HepG2 (cell line): ENCODE data around the gene ACKR4. TPM values are rescaled to one million over a fixed set of nuclear protein-coding genes. Genes with fewer than 3 reads are reported as not detected.

Experiments used
- ATAC-seq: fragments of 200-7000 bp; cut with Tn5 transposase; 3 replicates; pipeline ENCODE4 v1.9.1; 2020; ENCODE audit warnings: mild to moderate bottlenecking, moderate library complexity
- BruUV-seq: library from RNA; stranded (reverse); fragments of 400-500 nt; replicated peaks from 2 replicates; lab custom pipeline; 2021; lab: Mats Ljungman, UMichigan
- CTCF ChIA-PET: fragments of 300-600 bp; formaldehyde crosslinking; extraction: SDS; loops from one replicate; lab custom pipeline; 2021; ENCODE audit warnings: low total read pairs, inconsistent platforms, low intra/inter-chr PET ratio; lab: Yijun Ruan, JAX
- POLR2A ChIA-PET: fragments of 350-600 bp; sonication (Branson Sonifier 250); formaldehyde crosslinking; loops from one replicate; lab custom pipeline; 2020; ENCODE audit warnings: antibody characterized with exemption, inconsistent platforms; lab: Yijun Ruan, JAX
- DNase-seq: peaks from one replicate; pipeline ENCODE4 v3.0.0-alpha.2; 2015; ENCODE audit warnings: low spot score
- FAIRE-seq: peaks from 3 replicates; lab custom pipeline; 2011; peaks lifted over from hg19 to GRCh38; lab: Jason Lieb, UNC
- H2AFZ ChIP-seq: one replicate; pipeline ENCODE4 v1.6.1; 2011; ENCODE audit warnings: low read length, inconsistent platforms
- H3K27ac ChIP-seq: fragments of 300-600 bp; 3 replicates; pipeline ENCODE4 v1.8.0; 2011; ENCODE audit warnings: mixed run types, mild to moderate bottlenecking, mixed read lengths, low read length, inconsistent platforms; ENCODE audit not compliant: insufficient read depth; ENCODE audit errors: extremely low read length
- H3K27me3 ChIP-seq, 2 experiments: fragments of 200-600 bp in 1 of 2; 2 replicates in 1 of 2; 3 replicates in 1 of 2; pipeline versions ENCODE4 v1.6.0 to v1.8.0; 2011; ENCODE audit warnings: low read length in 2 of 2, mild to moderate bottlenecking in 2 of 2, moderate library complexity in 2 of 2, inconsistent platforms in 1 of 2; ENCODE audit not compliant: insufficient read depth in 2 of 2, control insufficient read depth in 1 of 2
- H3K36me3 ChIP-seq, 2 experiments: fragments of 200-600 bp in 1 of 2; replicated peaks in 1 of 2; 2 replicates in 1 of 2; 3 replicates in 1 of 2; pipeline versions ENCODE4 v1.5.1 to v1.8.0; 2011; ENCODE audit warnings: low read length in 2 of 2, inconsistent platforms in 1 of 2; ENCODE audit not compliant: insufficient read depth in 2 of 2, control insufficient read depth in 1 of 2
- H3K4me1 ChIP-seq: 2 replicates; pipeline ENCODE4 v1.5.1; 2012; ENCODE audit warnings: low read length, inconsistent platforms; ENCODE audit not compliant: insufficient read depth
- H3K4me2 ChIP-seq: 2 replicates; pipeline ENCODE4 v1.6.0; 2011; ENCODE audit warnings: low read depth, low read length, inconsistent platforms
- H3K4me3 ChIP-seq, 3 experiments: fragments of 200-600 bp in 1 of 3; sonication (generic), shearing (Covaris generic) in 1 of 3; replicated peaks in 1 of 3; 2 replicates each; pipeline ENCODE4 v1.5.1; 2011 to 2016; ENCODE audit warnings: low read length in 3 of 3, inconsistent platforms in 2 of 3, low read depth in 2 of 3, mild to moderate bottlenecking in 2 of 3, control low read depth in 1 of 3, mixed read lengths in 1 of 3; ENCODE audit not compliant: insufficient read depth in 1 of 3
- H3K79me2 ChIP-seq: one replicate; pipeline ENCODE4 v1.6.1; 2011; ENCODE audit warnings: low read length, inconsistent platforms; ENCODE audit not compliant: insufficient read depth
- H3K9ac ChIP-seq: 2 replicates; pipeline ENCODE4 v1.6.0; 2011; ENCODE audit warnings: mild to moderate bottlenecking, low read depth, low read length, inconsistent platforms; ENCODE audit not compliant: insufficient read depth
- H3K9me3 ChIP-seq: 2 replicates; pipeline ENCODE4 v1.5.1; 2012; ENCODE audit warnings: mild to moderate bottlenecking, low read length
- H4K20me1 ChIP-seq: 2 replicates; pipeline ENCODE4 v1.6.0; 2011; ENCODE audit warnings: inconsistent platforms, mild to moderate bottlenecking, low read length, moderate library complexity; ENCODE audit not compliant: insufficient read depth
- AKAP8 ChIP-seq: sonication (generic); formaldehyde crosslinking; IDR thresholded peaks from 2 replicates; pipeline ENCODE4 v1.5.1; 2020; ENCODE audit warnings: mild to moderate bottlenecking, missing genetic modification reagents
- FOSL2 ChIP-seq: sonication (generic); formaldehyde crosslinking; IDR thresholded peaks from 2 replicates; pipeline ENCODE4 v1.4.0; 2020; ENCODE audit warnings: missing genetic modification reagents
- KDM3A ChIP-seq: IDR thresholded peaks from 2 replicates; pipeline ENCODE4 v1.6.1; 2018; ENCODE audit warnings: low read depth, missing compliant biosample characterization
- MAFG ChIP-seq: sonication (generic); formaldehyde crosslinking; IDR thresholded peaks from 2 replicates; pipeline ENCODE4 v1.5.1; 2020; ENCODE audit warnings: mild to moderate bottlenecking, missing genetic modification reagents
- NFKBIZ ChIP-seq: IDR thresholded peaks from 2 replicates; pipeline ENCODE4 v1.6.1; 2018; ENCODE audit warnings: missing genetic modification reagents, missing compliant biosample characterization
- PITX1 ChIP-seq: sonication (generic); formaldehyde crosslinking; IDR thresholded peaks from 2 replicates; pipeline ENCODE4 v1.5.1; 2020; ENCODE audit warnings: mild to moderate bottlenecking, missing genetic modification reagents
- RBFOX2 ChIP-seq: fragments of 200-400 bp; formaldehyde crosslinking; IDR thresholded peaks from 2 replicates; pipeline ENCODE4 v1.6.1; 2017; ENCODE audit warnings: low read depth, mild to moderate bottlenecking, low read length
- TCF7 ChIP-seq: sonication (generic); IDR thresholded peaks from 2 replicates; pipeline ENCODE4 v1.6.1; 2016; ENCODE audit warnings: antibody characterized with exemption, low read depth
- TOPORS ChIP-seq: sonication (generic); formaldehyde crosslinking; IDR thresholded peaks from 2 replicates; pipeline ENCODE4 v1.8.0; 2023; ENCODE audit warnings: mild to moderate bottlenecking, missing genetic modification reagents
- ZBTB8A ChIP-seq: sonication (generic); formaldehyde crosslinking; IDR thresholded peaks from 2 replicates; pipeline ENCODE4 v1.4.0; 2020; ENCODE audit warnings: mild to moderate bottlenecking, low read depth, missing genetic modification reagents, borderline replicate concordance
- ZNF761 ChIP-seq: sonication (generic); formaldehyde crosslinking; conservative IDR thresholded peaks from 2 replicates; pipeline ENCODE4 v1.4.0; 2020; ENCODE audit warnings: mild to moderate bottlenecking, missing genetic modification reagents
- WGBS: methylation state at CpG from one replicate; pipeline ENCODE4 v1.1.6; 2017; ENCODE audit warnings: low lambda C conversion rate; 5-methylcytosine and 5-hydroxymethylcytosine counted together
- in situ Hi-C: cut with HindIII; loops from 2 replicates; pipeline ENCODE4 v1.10.0; 2017; ENCODE audit warnings: low pct_unique_long_range_greater_than_20kb; ENCODE audit not compliant: extremely low pct_ligation_motif_present
- intact Hi-C: fragments of 100-400 bp; cut with micrococcal nuclease; formaldehyde crosslinking; loops from one replicate; pipeline ENCODE4 v1.10.0; 2022; ENCODE audit not compliant: unreplicated experiment
- polyA plus RNA-seq, 8 experiments: library from polyadenylated mRNA; depleted of rRNA in 3 of 8; stranded (reverse) in 7 of 8; unstranded in 1 of 8; fragments of >200 nt; fragmentation: Illumina TruSeq in 4 of 8; extraction: Trizol in 4 of 8; gene quantifications; 2 replicates each; pipeline versions ENCODE4 v1.2.1 to v1.2.3, GENCODE V29; 2011 to 2016; ENCODE audit warnings: low read depth in 4 of 8, missing spikeins in 1 of 8, mixed read lengths in 1 of 8; ENCODE audit not compliant: insufficient read depth in 1 of 8
- total RNA-seq, 5 experiments: library from RNA; depleted of rRNA; stranded (reverse); fragments of >200 nt; fragmentation: Illumina TruSeq; extraction: Trizol; gene quantifications; 2 replicates each; pipeline ENCODE4 v1.2.3, GENCODE V29; 2016; ENCODE audit warnings: low read depth in 1 of 5
- TF ChIP-seq, protein P1 (sequence below): sonication (generic); formaldehyde crosslinking; IDR thresholded peaks from 2 replicates; pipeline ENCODE4 v1.5.0; 2020; ENCODE audit warnings: missing genetic modification reagents
- TF ChIP-seq, protein P2 (sequence below): sonication (generic); formaldehyde crosslinking; IDR thresholded peaks from 2 replicates; pipeline ENCODE4 v1.8.1; 2023; ENCODE audit warnings: mild to moderate bottlenecking, missing genetic modification reagents, borderline replicate concordance

Gene ACKR4
- total and polyA plus RNA-seq, 2 of the 13 experiments (the other 11 are each of a cell fraction or from before 2014, with no cell fraction given) = 0.16 TPM; not detected in 1

DNA sequence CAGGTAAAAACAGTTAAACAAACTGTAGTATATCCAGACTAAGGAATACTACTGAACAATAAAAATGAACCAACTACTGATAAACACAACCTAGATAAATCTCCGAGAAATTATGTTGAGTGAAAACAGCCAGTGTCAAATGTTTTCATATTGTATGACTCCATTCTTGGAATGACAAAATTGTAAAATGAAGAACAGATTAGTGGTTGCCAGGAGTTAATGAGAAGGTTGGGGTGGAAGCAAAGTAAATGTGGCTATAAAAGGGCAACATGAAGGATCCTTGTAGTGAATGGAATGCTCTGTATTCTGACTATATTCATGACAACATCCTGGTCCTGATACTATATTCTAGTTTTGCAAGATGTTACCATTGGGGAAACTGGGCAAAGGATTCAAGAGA is 27.5 kb upstream of the ACKR4 start (continued):
- no peak for TF ChIP-seq TCF7
- no peak for TF ChIP-seq ZBTB8A (CRISPR knock-in tag)
- TF ChIP-seq, all 625 proteins: peak for 0

DNA sequence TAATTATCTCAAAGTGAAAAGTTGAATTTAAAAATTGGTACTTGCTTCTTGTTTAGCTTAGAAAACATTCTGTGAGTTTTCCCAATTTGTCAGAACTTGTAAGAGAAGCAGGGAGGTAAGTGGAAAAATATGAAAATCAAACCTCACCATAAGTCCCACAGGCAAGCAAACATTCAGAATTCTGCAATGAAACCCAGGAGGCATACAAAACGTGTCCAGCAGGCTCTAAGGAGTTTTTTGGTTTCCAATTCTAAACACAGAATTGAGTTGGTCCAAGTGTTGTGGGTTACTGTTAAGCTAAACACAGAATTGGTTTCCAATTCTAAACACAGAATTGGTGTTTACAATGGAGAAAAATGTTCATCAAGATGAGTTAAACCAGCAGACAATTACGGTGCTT is 27.1 kb upstream of the ACKR4 start:
- Histone ChIP-seq H3K79me2 (no peaks in the 10 kb centered on the region), H3K4me2 (no peak overlapping the region), H3K4me1 (no peaks in the 10 kb centered on the region), H3K27ac (no peak overlapping the region), H4K20me1 (no peaks in the 10 kb centered on the region), H3K9ac (no peak overlapping the region), H2AFZ (no peak overlapping the region), H3K36me3 (peaks cover 2 to 14% of the 10 kb centered on the region in 2 experiments; a peak in 2 of 5 replicates), H3K9me3 (no peaks in the 10 kb centered on the region), H3K4me3 (no peak overlapping the region), H3K27me3 (no peaks in the 10 kb centered on the region)
- intact Hi-C loops = no loop called here
- POLR2A ChIA-PET = no interaction called here
- no TSS peak for BruUV-seq
- WGBS = 90% methylated on average over 2 of the region's 2 CpGs
- in situ Hi-C loops = no loop called here
- CTCF ChIA-PET = no interaction called here
- FAIRE-seq = no peak
- no peak for ATAC-seq
- no peak for TF ChIP-seq TOPORS (CRISPR knock-in tag)
- TF ChIP-seq, protein P1, sequence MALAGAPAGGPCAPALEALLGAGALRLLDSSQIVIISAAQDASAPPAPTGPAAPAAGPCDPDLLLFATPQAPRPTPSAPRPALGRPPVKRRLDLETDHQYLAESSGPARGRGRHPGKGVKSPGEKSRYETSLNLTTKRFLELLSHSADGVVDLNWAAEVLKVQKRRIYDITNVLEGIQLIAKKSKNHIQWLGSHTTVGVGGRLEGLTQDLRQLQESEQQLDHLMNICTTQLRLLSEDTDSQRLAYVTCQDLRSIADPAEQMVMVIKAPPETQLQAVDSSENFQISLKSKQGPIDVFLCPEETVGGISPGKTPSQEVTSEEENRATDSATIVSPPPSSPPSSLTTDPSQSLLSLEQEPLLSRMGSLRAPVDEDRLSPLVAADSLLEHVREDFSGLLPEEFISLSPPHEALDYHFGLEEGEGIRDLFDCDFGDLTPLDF = no peak
- TF ChIP-seq PITX1 (CRISPR knock-in tag) = no peak
- no peak for TF ChIP-seq NFKBIZ
- TF ChIP-seq, protein P2, sequence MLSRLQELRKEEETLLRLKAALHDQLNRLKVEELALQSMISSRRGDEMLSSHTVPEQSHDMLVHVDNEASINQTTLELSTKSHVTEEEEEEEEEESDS (CRISPR knock-in tag) = no peak
- no peak for TF ChIP-seq MAFG (CRISPR knock-in tag)
- TF ChIP-seq AKAP8 (CRISPR knock-in tag) = no peak
- no peak for TF ChIP-seq RBFOX2
- no peak for TF ChIP-seq KDM3A (CRISPR knock-in tag)
- no peak for TF ChIP-seq ZNF761
- TF ChIP-seq FOSL2 (CRISPR knock-in tag) = no peak
- DNase-seq = no peak
